ENCODE data around the gene BCAS3.

The BCAS3 gene

DNA sequence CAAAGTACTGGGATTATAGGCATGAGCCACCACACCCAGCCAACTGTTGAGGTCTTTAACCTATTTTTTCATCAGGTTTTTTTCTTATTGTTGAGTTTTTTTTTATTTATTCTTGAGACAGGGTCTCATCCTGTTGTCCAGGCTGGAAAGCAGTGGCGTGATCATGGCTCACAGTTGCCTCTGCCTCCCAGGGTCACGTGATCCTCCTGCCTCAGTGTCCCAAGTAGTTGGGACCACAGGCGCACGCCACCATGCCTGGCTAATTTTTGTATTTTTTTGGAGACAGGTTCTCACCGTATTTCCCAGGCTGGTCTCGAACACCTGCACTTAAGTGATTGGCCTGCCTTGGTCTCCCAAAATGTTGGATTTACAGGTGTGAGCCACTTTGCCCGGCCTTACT, 95.9 kb downstream of the BCAS3 start:
- Histone ChIP-seq H4K20me1 (ENCODE audit: control insufficient read depth, insufficient read depth, low read depth, low read length) (no peaks in the 10 kb centered on the region), H3F3A (ENCODE audit: control insufficient read depth, insufficient read depth) (no peaks in the 10 kb centered on the region), H3K9me2 (replicated peaks; ENCODE audit: control insufficient read depth, low read length) (no peaks in the 10 kb centered on the region), H3K4me2 (ENCODE audit: low read length) (no peak overlapping the region), H3K27me3 (ENCODE audit: control insufficient read depth, low read length) (0 out of 2 replicates have a peak, but pooled peaks cover 4% of the 10 kb centered on the region), H3K9me3 (ENCODE audit: control insufficient read depth, insufficient read depth, low read length) (no peaks in the 10 kb centered on the region), H3K36me3 (ENCODE audit: control insufficient read depth, low read length) (no peaks in the 10 kb centered on the region), H3K27ac (ENCODE audit: low read depth, low read length) (no peak overlapping the region), H3K4me3 (ENCODE audit: low read length) (no peak overlapping the region), H3K79me2 (ENCODE audit: control insufficient read depth, low read length) (no peaks in the 10 kb centered on the region), H3K4me1 (ENCODE audit: control insufficient read depth, low read length) (no peaks in the 10 kb centered on the region)
- TF ChIP-seq CTCF (IDR thresholded peaks at IDR 0.05; ENCODE audit: low read depth, low read length, poor library complexity, severe bottlenecking) (no peak), EZH2phosphoT487 (IDR thresholded peaks at IDR 0.05; ENCODE audit: borderline replicate concordance, low read length) (no peak)

- Histone ChIP-seq H3K79me2 (ENCODE audit: control insufficient read depth, low read length) (no peaks in the 10 kb centered on the region), H3K9me2 (replicated peaks; ENCODE audit: control insufficient read depth, low read length) (no peaks in the 10 kb centered on the region), H3K36me3 (ENCODE audit: control insufficient read depth, low read length) (no peaks in the 10 kb centered on the region), H3K9me3 (ENCODE audit: control insufficient read depth, insufficient read depth, low read length) (no peaks in the 10 kb centered on the region), H3K4me2 (ENCODE audit: low read length) (no peak overlapping the region), H3K4me3 (ENCODE audit: low read length) (no peak overlapping the region), H3K27me3 (ENCODE audit: control insufficient read depth, low read length) (0 out of 2 replicates have a peak, but pooled peaks cover 4% of the 10 kb centered on the region), H3F3A (ENCODE audit: control insufficient read depth, insufficient read depth) (no peaks in the 10 kb centered on the region), H3K4me1 (ENCODE audit: control insufficient read depth, low read length) (no peaks in the 10 kb centered on the region), H4K20me1 (ENCODE audit: control insufficient read depth, insufficient read depth, low read depth, low read length) (no peaks in the 10 kb centered on the region), H3K27ac (ENCODE audit: low read depth, low read length) (no peak overlapping the region)
- TF ChIP-seq CTCF (IDR thresholded peaks at IDR 0.05; ENCODE audit: low read depth, low read length, poor library complexity, severe bottlenecking) (no peak), EZH2phosphoT487 (IDR thresholded peaks at IDR 0.05; ENCODE audit: borderline replicate concordance, low read length) (no peak)
Measured at GRCh38 chr17:60781880-60782412, 104.3 kb downstream of the BCAS3 start.

- Histone ChIP-seq H3F3A (ENCODE audit: control insufficient read depth, insufficient read depth) (no peaks in the 10 kb centered on the region), H3K4me1 (ENCODE audit: control insufficient read depth, low read length) (no peaks in the 10 kb centered on the region), H3K9me2 (replicated peaks; ENCODE audit: control insufficient read depth, low read length) (no peaks in the 10 kb centered on the region), H3K4me3 (ENCODE audit: low read length) (no peak overlapping the region), H3K9me3 (ENCODE audit: control insufficient read depth, insufficient read depth, low read length) (no peaks in the 10 kb centered on the region), H3K79me2 (ENCODE audit: control insufficient read depth, low read length) (no peaks in the 10 kb centered on the region), H4K20me1 (ENCODE audit: control insufficient read depth, insufficient read depth, low read depth, low read length) (no peaks in the 10 kb centered on the region), H3K27me3 (ENCODE audit: control insufficient read depth, low read length) (0 out of 2 replicates have a peak, but pooled peaks cover 4% of the 10 kb centered on the region), H3K36me3 (ENCODE audit: control insufficient read depth, low read length) (no peaks in the 10 kb centered on the region), H3K4me2 (ENCODE audit: low read length) (no peak overlapping the region), H3K27ac (ENCODE audit: low read depth, low read length) (no peak overlapping the region)
- no peak for TF ChIP-seq CTCF (IDR thresholded peaks at IDR 0.05; ENCODE audit: low read depth, low read length, poor library complexity, severe bottlenecking)
- TF ChIP-seq EZH2phosphoT487 (IDR thresholded peaks at IDR 0.05; ENCODE audit: borderline replicate concordance, low read length), result no peak
Measured at GRCh38 chr17:60782742-60783141, 105.1 kb downstream of the BCAS3 start.

Data from DOHH2 (cell line).